HG02759 (cell line): Measurements from ENCODE around the gene MAN2A2.
"Not testable (repeated sequence)": the region's sequence is repeated elsewhere in the genome, so short reads cannot be mapped to it uniquely, and the experiment has no call there.

Source experiments
- ATAC-seq: cut with Tn5 transposase; IDR thresholded peaks from one replicate; pipeline ENCODE4 v1.9.1; 2021; ENCODE audit warnings: mild to moderate bottlenecking, moderate library complexity; ENCODE audit not compliant: unreplicated experiment

Gene MAN2A2

DNA sequence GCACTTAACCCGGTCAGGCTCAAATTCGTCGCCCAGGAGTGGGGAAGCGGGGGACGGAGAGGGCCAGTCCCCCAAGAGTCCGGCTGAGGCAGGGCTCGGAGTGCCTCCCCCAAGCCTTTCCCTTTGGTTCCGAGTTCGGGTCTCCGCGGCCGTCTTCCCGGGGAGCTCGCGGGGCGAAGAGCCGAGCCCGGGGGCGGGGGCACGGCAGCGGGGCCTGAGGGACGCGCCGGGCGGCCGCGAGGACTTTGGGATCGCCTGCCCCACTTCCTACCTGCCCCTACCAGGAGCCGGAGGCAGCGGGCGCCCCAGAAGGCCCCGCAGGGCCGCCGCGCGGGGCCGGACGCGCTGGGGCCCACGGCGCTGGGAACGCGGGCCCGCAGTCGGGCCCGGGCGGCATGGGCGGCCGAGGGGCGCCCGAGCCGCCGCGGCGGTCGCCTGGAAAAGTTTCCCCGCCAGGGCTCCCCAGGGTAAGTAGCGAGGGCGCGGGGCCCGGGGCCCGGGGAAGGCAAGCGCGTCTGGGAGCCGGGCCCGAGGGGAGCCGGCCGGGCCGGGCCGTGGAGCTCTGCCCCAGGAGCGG lies 31.9 kb upstream of the MAN2A2 start:
- peak; percentile 28 for ATAC-seq

DNA sequence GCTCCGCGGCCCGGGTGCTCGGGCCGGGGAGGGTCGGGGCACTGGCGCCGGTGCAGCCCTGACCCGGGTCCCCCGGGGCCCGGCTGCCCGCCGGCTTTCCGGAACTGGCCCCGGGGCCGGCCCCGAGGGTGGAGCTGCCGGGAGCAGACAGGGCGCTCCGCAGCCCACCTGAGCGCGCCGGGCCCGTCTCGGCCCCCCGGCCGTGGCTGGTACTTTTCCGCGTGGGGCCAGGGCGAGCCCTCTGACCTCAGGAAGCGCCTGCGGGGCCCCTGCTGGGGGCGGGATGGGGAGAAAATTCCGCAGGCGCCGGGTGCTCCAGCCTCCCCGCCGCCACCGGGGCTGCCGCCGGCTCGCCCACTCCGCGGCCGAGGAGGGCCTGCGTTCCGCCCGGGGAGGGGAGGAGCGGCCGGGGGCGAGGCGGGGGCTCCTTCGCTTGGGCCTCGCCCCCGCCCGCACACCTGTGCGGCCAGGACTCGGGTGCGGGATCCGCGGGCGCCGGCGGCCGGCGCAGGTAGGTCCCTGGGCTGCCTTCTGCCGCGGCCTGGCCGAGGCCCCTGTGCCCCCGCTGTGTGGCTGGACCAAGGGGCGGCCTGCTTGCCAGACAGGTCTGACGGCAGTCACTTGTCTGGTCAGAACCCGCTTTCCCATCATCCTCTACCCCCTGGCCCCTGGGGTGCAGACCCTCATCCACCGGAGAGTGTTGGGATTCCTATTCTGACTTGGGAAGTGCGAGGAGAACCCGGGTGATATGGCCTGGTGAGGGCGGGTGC lies 31.2 kb upstream of the MAN2A2 start:
- ATAC-seq, result peak; percentile 39

- peak; percentile 11 for ATAC-seq
Observed at GRCh38 chr15:90872486-90873184, 30.5 kb upstream of the MAN2A2 start.

DNA sequence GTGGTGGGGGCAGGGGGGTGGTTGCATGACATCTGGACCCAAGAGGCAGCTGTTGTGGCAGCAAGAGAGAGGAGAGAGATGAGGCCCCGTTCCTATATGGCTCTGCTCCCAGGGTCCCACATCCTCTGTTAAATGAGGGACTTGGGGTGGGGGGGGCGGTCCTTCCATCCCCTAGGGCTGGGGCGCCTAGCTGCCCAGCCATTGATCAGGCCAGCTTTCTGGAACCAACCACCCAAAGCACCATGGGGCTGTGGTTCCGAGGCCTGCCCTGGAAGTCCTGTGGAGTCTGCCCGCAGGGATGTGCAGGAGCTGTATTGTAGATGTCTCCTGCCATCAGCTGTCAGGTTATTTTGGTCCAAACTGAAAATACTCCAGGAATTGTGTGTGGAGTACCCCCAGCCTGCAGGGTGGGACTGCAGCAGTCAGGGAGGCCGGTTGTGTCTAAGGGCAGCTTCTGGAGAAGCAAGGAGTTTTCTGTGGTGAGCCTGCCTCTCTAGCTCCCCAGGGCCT lies 29.6 kb upstream of the MAN2A2 start:
- no peak for ATAC-seq

DNA sequence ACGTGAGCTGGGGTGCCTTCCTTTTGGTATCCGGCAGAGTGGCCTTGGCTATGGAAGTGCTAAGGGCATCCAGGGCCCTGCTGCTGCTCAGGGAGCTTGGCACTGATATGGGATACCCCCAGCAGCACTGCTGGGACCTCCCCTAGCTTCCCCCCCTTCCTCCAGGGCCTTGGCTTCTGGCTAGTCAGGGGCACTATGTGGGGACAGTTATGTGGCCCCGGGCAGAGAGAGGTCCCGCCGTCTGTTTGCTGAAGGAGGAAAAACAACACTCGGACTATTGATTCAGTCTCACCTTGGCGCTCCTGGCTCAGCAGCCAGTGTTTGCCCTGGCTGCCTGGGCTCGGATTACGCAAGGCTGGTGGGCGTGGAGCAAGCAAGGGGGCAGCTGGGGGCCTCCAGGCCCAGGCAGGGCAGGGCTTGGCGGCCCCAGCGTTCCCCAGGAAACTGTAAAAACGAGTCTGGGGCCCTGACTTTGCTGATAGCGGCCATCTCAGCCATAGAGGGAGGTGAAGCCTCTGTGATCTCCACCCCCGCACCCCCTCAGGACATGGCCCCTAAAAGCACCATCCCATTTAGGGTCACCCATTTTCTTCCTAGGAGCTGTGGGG lies 29.0 kb upstream of the MAN2A2 start:
- no peak for ATAC-seq

DNA sequence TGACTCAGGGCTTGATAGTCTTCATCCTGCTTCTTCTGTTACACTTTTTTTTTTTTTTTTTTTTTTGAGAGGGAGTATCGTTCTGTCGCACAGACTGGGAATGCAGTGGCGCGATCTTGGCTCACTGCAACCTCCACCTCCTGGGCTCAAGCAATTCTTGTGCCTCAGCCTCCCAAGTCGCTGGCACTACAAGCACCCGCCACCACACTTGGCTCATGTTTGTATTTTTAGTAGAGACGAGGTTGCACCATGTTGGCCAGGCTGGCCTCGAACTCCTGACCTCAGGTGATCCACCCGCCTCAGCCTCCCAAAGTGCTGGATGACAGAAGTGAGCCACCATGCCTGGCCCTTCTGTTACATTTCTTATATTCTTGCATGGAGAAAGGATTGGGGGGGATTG lies 28.1 kb upstream of the MAN2A2 start:
- not testable (repeated sequence) for ATAC-seq

GRCh38 chr15:90875549-90875981 lies 27.5 kb upstream of the MAN2A2 start:
- no peak for ATAC-seq

GRCh38 chr15:90876046-90876445 lies 27.1 kb upstream of the MAN2A2 start:
- ATAC-seq, result no peak

- ATAC-seq, result no peak
Observed at GRCh38 chr15:90876512-90877170, 26.5 kb upstream of the MAN2A2 start.

DNA sequence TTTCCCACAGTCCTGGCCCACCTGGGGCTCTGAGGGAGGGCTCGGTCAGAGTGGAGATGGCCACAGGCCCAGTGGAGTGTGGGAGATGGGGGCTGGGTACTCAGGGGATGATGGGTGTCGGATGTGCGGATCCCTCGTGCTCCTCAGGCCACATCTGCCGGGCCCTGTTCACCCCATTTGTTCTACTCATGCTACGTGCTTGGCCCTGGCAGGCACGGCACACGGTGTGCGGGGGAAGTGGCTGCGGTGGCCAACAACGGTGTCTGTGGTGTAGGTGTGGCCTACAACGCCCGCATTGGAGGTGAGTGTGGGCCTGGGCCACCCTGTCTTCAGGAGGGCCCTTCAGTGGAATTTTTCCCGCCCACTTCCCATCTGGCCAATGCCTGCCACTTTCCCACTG lies 25.8 kb upstream of the MAN2A2 start:
- ATAC-seq, result no peak

- no peak for ATAC-seq
Observed at GRCh38 chr15:90877996-90878395, 25.1 kb upstream of the MAN2A2 start.

GRCh38 chr15:90878660-90879059 lies 24.4 kb upstream of the MAN2A2 start:
- no peak for ATAC-seq

GRCh38 chr15:90879730-90880366 lies 23.3 kb upstream of the MAN2A2 start:
- ATAC-seq, result no peak

DNA sequence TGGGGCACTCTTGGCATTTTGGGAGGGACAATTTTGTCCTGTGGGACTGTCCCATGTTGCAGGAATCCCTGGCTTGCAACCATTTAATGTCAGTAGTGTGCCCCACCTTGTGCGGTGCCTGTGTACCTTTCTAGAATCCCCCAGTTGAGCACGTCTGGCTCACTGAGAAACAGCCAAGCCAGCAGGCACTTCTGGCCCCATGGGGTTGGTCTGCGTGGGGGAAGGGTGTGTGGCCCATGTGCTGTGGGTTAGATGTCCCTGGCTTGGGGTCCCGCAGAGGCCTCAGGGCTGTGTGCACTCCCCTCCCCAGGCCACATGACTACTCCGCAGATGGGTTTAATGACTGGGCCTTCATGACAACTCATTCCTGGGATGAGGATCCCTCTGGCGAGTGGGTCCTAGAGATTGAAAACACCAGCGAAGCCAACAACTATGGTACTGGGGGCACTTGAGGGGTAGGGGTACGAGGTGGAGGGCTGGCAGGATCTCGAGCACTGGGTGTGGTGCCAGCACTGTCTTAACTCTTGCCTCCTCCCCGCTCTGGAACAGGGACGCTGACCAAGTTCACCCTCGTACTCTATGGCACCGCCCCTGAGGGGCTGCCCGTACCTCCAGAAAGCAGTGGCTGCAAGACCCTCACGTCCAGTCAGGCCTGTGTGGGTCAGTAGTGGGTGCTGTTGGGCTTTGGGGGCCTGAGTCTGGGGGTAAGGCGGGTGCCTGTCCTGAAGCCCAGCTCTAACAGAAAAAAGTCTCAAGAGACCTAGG lies 22.5 kb upstream of the MAN2A2 start:
- ATAC-seq, result no peak

DNA sequence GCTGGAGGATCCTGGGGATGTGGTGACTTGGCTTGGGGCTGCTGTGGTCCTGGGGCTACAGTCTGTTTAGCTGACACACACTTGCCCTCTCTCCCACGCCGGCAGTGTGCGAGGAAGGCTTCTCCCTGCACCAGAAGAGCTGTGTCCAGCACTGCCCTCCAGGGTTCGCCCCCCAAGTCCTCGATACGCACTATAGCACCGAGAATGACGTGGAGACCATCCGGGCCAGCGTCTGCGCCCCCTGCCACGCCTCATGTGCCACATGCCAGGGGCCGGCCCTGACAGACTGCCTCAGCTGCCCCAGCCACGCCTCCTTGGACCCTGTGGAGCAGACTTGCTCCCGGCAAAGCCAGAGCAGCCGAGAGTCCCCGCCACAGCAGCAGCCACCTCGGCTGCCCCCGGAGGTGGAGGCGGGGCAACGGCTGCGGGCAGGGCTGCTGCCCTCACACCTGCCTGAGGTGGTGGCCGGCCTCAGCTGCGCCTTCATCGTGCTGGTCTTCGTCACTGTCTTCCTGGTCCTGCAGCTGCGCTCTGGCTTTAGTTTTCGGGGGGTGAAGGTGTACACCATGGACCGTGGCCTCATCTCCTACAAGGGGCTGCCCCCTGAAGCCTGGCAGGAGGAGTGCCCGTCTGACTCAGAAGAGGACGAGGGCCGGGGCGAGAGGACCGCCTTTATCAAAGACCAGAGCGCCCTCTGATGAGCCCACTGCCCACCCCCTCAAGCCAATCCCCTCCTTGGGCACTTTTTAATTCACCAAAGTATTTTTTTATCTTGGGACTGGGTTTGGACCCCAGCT lies 21.7 kb upstream of the MAN2A2 start:
- ATAC-seq, result no peak

DNA sequence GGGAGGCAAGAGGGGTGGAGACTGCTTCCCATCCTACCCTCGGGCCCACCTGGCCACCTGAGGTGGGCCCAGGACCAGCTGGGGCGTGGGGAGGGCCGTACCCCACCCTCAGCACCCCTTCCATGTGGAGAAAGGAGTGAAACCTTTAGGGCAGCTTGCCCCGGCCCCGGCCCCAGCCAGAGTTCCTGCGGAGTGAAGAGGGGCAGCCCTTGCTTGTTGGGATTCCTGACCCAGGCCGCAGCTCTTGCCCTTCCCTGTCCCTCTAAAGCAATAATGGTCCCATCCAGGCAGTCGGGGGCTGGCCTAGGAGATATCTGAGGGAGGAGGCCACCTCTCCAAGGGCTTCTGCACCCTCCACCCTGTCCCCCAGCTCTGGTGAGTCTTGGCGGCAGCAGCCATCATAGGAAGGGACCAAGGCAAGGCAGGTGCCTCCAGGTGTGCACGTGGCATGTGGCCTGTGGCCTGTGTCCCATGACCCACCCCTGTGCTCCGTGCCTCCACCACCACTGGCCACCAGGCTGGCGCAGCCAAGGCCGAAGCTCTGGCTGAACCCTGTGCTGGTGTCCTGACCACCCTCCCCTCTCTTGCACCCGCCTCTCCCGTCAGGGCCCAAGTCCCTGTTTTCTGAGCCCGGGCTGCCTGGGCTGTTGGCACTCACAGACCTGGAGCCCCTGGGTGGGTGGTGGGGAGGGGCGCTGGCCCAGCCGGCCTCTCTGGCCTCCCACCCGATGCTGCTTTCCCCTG lies 21.0 kb upstream of the MAN2A2 start:
- no peak for ATAC-seq

DNA sequence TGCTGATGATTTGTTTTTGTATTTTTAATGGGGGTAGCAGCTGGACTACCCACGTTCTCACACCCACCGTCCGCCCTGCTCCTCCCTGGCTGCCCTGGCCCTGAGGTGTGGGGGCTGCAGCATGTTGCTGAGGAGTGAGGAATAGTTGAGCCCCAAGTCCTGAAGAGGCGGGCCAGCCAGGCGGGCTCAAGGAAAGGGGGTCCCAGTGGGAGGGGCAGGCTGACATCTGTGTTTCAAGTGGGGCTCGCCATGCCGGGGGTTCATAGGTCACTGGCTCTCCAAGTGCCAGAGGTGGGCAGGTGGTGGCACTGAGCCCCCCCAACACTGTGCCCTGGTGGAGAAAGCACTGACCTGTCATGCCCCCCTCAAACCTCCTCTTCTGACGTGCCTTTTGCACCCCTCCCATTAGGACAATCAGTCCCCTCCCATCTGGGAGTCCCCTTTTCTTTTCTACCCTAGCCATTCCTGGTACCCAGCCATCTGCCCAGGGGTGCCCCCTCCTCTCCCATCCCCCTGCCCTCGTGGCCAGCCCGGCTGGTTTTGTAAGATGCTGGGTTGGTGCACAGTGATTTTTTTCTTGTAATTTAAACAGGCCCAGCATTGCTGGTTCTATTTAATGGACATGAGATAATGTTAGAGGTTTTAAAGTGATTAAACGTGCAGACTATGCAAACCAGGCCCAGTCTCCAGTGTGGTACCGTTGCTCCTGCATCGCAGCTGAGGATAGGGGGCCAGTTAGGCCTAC lies 20.1 kb upstream of the MAN2A2 start:
- ATAC-seq, result no peak
